GM12864 (cell line): ENCODE measurements around the gene AFF4.

Experiments used
- DNase-seq: peaks from one replicate; pipeline ENCODE4 v3.0.0-alpha.2; 2011; ENCODE audit warnings: low read depth
- H3K4me3 ChIP-seq: 2 replicates; pipeline ENCODE4 v1.5.1; 2011; ENCODE audit warnings: mild to moderate bottlenecking, low read depth, low read length, control low read depth
- TF ChIP-seq, protein P1 (sequence below): IDR thresholded peaks from 2 replicates; pipeline ENCODE4 v1.5.1; 2011; ENCODE audit warnings: low read depth, mild to moderate bottlenecking, moderate library complexity, low read length, control low read depth, inconsistent platforms; ENCODE audit errors: missing control alignments

AFF4 gene

DNA sequence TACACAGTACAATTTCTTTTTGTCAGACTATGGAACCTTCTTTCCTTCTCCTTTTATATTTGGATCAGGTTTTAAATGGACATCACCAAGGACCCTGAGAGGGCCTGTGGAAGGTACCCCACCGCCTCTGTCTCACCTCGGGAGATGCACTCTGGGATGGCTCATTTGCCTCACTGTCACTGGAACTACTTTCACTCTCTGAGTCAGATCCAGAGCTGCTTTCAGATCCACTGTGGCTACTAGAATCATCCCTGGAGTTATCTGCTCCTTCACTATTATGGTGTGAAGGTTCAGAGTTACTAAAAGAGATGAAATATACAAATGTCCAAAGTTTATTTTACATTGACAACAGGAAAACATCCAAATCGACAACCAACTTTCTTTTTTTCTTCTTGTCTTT, 65.3 kb downstream of the AFF4 start:
- H3K4me3 ChIP-seq = no peak overlapping the region
- TF ChIP-seq, protein P1, sequence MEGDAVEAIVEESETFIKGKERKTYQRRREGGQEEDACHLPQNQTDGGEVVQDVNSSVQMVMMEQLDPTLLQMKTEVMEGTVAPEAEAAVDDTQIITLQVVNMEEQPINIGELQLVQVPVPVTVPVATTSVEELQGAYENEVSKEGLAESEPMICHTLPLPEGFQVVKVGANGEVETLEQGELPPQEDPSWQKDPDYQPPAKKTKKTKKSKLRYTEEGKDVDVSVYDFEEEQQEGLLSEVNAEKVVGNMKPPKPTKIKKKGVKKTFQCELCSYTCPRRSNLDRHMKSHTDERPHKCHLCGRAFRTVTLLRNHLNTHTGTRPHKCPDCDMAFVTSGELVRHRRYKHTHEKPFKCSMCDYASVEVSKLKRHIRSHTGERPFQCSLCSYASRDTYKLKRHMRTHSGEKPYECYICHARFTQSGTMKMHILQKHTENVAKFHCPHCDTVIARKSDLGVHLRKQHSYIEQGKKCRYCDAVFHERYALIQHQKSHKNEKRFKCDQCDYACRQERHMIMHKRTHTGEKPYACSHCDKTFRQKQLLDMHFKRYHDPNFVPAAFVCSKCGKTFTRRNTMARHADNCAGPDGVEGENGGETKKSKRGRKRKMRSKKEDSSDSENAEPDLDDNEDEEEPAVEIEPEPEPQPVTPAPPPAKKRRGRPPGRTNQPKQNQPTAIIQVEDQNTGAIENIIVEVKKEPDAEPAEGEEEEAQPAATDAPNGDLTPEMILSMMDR = no peak
- no peak for DNase-seq

DNA sequence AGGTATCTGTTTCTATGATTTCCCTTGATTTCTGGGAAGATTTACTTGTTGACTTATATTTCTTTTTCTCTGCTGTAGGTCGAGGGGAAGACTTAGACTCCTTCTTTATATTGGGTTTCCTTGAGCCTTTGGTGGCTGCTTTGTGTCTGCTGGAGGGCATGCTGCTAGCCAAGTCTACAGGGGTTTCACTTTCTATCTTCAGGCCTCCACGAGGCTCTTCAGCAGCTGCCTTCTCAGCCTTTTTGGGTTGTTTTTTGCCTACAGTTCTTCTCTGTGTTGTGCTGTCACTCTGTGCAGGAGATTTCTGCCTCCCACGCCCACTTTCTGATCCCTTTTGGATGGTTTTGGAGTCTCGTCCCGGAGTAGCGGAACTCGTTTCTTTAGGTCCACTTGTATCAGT, 66.7 kb downstream of the AFF4 start:
- DNase-seq = no peak
- TF ChIP-seq, protein P1 = no peak
- H3K4me3 ChIP-seq = no peak overlapping the region

DNA sequence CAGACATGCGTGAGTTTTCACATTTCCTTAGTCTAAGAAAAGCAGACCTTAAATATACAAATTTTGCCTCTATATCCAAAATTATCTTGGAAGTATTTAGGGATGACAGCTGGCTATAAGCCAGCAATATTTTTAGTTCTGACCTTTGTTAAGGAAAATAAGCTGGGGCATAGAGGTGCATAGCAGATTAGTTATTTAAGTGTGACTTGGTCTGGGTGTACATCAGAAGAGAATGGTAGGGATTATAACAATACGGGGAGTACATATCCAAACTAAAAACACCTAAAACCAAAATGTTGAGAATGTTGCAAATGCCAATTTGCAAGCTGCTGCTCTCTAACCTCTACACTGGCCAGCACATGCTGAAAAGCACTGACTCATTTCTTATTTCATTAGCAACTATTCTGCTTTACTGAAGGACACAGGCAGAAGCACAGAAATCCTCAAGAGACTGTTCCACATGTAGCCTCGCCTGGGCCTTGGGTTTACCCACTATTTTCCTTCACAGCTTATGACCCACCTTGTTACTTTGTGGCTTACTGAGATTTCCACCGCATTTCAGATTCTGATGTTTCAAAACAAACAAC, 67.6 kb downstream of the AFF4 start:
- TF ChIP-seq, protein P1 = no peak
- DNase-seq = no peak
- no peak overlapping the region for H3K4me3 ChIP-seq

DNA sequence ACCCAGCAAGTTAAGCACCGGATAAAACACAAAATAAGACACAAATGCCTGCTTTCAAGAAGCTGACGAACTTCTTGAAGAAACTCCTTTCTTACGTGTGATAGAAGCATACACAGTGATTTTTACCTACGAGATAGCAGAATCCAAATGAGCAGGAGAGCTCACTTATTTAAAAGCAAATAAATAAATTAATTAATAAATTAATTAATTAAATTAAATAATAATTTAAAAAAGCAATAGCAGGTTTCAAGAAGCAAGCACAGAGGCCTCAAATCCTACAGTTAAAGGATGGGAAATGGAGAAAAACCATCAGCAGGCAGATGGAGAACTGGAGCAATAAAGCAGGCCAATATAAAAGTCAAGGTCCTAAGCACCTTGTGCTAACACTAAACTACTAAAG, 72.6 kb downstream of the AFF4 start:
- H3K4me3 ChIP-seq = no peak overlapping the region
- TF ChIP-seq, protein P1 = no peak
- DNase-seq = no peak

DNA sequence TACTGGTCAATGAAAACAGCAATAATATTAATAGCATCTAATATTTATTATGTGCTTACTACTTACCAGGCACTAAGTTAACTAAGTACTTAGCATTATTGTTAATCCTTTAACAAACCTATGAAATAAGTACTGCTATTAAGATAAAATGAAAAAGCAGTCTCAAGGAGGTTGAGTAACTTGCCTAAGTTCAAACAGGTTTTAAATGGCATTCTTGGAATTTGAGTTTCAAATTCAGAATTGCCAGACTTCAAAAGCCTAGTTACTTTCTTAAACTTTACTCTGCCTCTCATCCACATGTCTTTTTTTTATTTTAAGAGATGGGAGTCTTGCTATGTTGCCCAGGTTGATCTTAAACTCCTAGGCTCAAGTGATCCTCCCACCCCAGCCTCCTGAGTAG, 73.9 kb downstream of the AFF4 start:
- H3K4me3 ChIP-seq = no peak overlapping the region
- no peak for DNase-seq
- TF ChIP-seq, protein P1 = no peak

DNA sequence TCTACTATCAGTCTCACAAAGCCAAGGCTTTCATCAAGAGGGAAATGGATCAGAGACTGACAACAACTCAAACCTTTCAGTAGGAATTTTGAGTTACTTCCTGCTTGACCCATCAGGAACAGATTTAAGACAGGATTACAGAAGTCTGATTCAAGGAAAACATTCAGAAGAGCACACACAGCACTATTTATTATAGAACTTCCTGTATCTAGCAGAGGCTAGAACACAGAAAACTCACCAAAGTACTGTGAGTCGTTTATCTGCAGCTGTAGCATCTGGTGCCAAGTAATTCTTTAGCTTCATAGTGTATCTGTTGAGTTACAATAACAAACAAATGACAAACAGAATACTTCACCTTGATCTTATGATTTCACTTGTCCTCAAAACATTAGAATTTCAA, 76.2 kb downstream of the AFF4 start:
- TF ChIP-seq, protein P1 = no peak
- no peak overlapping the region for H3K4me3 ChIP-seq
- DNase-seq = no peak

DNA sequence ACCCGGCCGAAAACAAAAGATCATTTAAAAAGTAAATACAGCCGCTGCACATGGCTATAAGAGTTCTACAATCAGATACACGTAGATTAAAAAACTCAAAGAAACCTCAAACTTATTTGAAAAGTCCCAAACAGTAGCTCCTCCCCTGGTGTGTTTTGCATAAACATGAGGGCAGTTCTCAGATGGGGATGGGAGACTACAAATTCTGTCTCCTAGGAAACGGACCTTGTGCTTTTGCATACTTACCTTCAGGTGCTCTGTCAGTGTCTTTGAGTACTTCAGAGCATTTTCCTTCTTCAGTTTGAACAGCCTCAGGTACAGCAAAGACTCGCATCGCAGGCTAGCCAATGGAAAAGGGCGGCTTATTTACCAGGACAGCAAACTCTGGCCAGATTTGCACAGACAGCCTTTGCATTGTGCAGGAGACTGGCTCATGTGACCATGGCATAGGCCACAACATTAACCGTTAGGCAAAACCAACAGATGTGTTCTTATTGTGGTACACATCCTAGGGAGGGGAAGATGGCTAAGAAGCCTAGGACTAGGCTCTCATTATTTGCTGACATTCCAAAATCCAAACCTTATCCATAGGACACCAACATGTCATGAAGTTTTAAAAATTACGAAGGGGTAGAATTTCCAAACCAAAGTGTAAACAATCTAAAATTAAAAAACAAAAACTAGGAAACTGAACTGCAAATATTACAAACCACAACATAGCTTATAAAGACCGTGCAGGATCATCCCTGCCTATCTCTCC, 77.2 kb downstream of the AFF4 start:
- TF ChIP-seq, protein P1 = no peak
- H3K4me3 ChIP-seq = no peak overlapping the region
- no peak for DNase-seq
